SHP77 treated with DMSO at 0.1 percent for 48 hours (cell line): ENCODE results near the gene PCDH17.

Experiments used
- DNase-seq: peaks from one replicate; lab custom pipeline; 2025; lab: John Stamatoyannopoulos, UW

The PCDH17 gene

GRCh38 chr13:57634839-57635165 is 3.3 kb downstream of the PCDH17 start:
- no peak for DNase-seq

DNA sequence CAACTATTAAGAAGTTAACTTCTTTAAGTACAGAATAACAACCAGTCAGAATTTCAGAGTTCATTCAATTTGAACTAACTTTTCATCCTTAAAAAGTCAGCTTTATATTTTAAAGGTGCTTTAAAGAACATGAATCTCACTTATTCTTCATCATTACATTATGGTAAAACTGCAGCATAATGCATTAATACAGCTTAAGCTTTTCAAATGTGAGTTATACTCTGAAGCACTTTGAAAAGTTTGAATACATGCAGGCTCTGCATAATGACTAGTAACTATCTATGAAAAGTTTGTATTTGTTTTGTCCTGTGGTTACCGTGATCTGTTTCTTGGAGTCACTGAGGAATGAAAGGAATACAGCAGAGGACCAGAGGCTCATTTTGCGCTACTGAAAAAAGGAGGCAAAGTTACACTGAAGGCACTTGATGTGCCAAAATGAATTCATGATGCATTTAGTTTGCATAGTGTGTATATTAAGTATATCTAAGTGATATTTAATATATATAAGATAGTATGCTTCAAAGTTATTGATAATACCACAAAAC is 4.1 kb downstream of the PCDH17 start:
- no peak for DNase-seq

- DNase-seq = no peak
These were observed 5.3 kb downstream of the PCDH17 start for GRCh38 chr13:57636816-57637215.

- DNase-seq = no peak
These were observed 6.0 kb downstream of the PCDH17 start for GRCh38 chr13:57637515-57637914.

- no peak for DNase-seq
These were observed 6.8 kb downstream of the PCDH17 start for GRCh38 chr13:57638186-57638890.

DNA sequence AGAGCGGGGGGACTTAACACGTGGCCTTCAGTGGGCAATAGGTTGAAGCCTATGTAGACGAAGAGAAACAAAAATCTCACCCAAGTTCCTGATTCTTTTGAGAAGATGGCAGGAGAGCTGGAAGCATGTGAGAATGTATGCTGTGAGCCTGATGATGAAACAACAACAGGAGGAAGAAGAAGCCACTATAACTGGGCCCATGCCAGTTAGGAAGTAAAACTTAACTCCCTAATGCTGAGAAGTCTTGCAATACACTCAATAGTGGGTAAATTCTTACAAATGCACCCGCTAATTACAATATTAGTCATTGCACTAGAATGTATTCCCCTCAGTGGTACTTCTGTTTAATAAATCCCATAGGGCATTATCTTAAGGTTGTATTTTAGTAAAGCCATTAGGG is 9.1 kb downstream of the PCDH17 start:
- no peak for DNase-seq

DNA sequence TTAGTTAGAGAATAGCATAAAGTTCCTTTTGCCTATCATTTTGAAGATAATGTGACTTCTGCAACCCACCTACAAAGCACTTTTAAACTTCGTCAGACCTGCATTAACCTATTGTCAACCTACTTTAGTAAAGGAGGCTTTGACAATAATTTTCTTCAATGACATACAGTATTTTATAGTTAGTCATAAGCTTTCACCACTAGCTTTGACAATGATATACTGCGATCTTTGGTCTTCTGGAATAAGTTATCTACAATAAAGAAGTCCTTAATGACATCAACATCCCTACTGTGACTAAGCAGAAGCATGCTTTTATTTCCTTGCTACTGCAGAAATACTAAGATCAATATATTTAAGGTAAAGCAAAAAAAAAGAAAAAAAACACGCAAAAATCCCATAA is 9.5 kb downstream of the PCDH17 start:
- no peak for DNase-seq

DNA sequence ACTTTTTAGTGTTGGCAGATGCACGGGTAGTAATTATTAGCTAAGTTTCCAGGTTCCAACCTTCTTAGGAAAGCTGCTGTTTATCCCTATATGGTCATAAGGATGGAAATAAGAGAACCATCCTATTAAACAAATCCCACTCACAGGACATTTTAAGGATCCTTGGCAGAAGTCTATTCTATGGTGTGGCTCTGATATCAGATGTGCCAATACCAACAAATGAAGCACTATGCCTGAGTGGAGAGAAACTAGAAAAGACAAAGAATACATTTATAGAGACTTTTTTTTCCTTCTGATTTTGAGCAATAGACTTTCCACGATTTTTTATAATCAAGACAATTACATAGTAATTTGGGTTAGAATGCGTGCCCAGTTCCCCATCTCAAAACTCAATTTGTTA is 12.6 kb downstream of the PCDH17 start:
- DNase-seq = no peak

- no peak for DNase-seq
These were observed 21.9 kb downstream of the PCDH17 start for GRCh38 chr13:57653229-57653989.

- no peak for DNase-seq
These were observed 33.9 kb downstream of the PCDH17 start for GRCh38 chr13:57665481-57665880.

GRCh38 chr13:57666131-57666953 is 34.8 kb downstream of the PCDH17 start:
- DNase-seq = no peak

DNA sequence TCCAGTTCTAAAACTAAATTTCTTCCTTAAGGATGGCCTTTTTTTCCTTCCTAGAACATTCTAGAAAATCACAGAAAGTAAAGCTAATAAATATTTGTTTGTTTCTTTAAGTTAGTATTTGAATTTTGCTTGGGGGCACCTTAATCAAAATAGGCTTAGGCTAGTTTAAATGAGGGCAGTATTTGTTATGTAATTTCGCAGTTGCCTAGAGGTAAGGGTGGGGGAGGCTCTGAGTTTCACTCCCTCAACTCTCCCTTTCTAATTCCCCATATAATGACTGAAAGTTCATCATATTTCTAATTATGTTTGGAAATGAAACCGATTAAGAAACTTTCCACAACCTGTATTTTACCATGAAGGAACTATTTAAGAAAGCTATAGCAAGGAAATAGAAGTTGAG is 40.6 kb downstream of the PCDH17 start:
- no peak for DNase-seq

GRCh38 chr13:57673197-57673596 is 41.7 kb downstream of the PCDH17 start:
- no peak for DNase-seq

GRCh38 chr13:57675526-57675925 is 44.0 kb downstream of the PCDH17 start:
- DNase-seq = no peak

DNA sequence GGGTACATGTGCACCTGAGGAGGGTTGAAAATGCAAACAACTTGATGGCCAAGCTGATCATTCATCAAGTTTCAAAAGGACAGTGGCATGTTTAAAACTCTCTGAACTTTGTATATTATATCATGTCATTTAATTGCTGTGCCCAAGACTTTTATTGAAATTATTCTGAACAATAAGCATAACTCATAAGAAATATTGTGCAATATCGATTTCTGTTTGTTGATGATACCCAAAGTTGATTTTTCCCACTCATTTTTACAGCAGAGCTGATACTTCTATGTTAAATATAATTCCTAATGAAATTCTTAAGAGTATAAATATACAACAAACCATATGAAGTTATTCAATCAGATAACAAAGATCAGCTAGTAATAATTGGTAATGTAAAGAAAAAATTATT is 49.1 kb downstream of the PCDH17 start:
- DNase-seq = no peak

- no peak for DNase-seq
These were observed 50.7 kb downstream of the PCDH17 start for GRCh38 chr13:57682128-57682716.

DNA sequence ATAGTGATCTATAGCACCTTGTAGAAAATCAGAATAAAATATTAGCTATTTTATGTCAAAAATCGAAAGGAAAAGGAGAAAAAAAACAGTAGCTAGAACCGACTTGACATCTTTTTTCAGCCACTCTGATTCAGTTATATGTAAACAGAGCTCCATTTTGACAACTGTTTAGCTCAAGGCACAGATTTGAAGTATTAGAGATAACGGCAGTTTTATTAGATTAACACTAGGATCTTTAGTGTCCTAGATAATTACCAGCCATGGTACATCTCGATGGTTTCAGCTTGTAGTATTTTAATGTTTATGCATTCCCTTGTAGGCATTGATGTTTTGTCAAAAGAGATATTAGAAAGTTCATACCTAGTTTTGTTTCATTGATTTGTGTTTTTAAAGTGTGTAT is 67.3 kb downstream of the PCDH17 start:
- no peak for DNase-seq

DNA sequence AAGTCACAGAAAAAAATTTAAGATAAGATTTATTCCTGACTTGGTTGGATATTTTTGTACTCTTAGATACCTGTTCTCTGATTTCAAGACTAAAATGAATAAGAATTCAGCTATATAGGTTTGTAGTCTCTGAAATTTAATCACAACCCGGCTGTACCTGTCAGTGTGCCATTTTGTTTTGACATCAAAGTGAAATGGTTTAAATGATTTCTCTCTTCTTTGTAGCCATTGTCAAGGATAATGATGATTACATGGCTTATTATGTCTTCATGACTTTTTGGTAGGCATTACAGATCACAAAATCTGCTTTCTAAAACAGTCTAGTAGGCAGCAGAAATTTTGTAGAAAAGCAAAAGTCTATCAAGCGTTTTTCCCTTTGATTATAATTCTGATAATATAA is 72.5 kb downstream of the PCDH17 start:
- DNase-seq = no peak

GRCh38 chr13:57716295-57716694 is 84.8 kb downstream of the PCDH17 start:
- DNase-seq = no peak

- DNase-seq = no peak
These were observed 93.1 kb downstream of the PCDH17 start for GRCh38 chr13:57724486-57725272.

GRCh38 chr13:57725480-57725879 is 93.9 kb downstream of the PCDH17 start:
- no peak for DNase-seq
